AG09309 (cell line): ENCODE measurements around the gene CDK4.

Source experiments
- DNase-seq: peaks from one replicate; pipeline ENCODE4 v3.0.0-alpha.2; 2010; ENCODE audit warnings: low read depth
- H3K4me3 ChIP-seq: 2 replicates; pipeline ENCODE4 v1.5.1; 2011; ENCODE audit warnings: mild to moderate bottlenecking, low read depth, low read length, moderate library complexity; ENCODE audit not compliant: control insufficient read depth
- TF ChIP-seq, protein P1 (sequence below): IDR thresholded peaks from 2 replicates; pipeline ENCODE4 v1.5.1; 2011; ENCODE audit warnings: mild to moderate bottlenecking, low read depth, low read length, inconsistent platforms; ENCODE audit not compliant: insufficient read depth, control insufficient read depth; ENCODE audit errors: missing control alignments

CDK4 gene

DNA sequence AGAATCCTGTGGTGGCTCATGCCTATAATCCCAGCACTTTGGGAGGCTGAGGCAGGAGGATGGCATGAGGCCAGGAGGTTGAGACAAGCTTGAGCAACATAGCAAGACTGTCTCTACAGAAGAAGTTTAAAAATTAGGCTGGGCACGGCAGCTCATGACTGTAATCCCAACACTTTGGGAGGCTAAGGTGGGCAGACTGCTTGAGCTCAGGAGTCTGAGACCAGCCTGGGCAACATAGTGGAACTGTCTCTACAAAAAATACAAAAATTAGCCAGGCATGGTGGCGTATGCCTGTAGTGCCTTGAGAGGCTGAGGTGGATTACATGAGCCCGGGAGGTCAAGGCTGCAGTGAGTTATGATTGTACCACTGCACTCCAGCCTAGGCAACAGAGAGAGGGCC, 15.8 kb upstream of the CDK4 start:
- no peak for DNase-seq
- TF ChIP-seq, protein P1, sequence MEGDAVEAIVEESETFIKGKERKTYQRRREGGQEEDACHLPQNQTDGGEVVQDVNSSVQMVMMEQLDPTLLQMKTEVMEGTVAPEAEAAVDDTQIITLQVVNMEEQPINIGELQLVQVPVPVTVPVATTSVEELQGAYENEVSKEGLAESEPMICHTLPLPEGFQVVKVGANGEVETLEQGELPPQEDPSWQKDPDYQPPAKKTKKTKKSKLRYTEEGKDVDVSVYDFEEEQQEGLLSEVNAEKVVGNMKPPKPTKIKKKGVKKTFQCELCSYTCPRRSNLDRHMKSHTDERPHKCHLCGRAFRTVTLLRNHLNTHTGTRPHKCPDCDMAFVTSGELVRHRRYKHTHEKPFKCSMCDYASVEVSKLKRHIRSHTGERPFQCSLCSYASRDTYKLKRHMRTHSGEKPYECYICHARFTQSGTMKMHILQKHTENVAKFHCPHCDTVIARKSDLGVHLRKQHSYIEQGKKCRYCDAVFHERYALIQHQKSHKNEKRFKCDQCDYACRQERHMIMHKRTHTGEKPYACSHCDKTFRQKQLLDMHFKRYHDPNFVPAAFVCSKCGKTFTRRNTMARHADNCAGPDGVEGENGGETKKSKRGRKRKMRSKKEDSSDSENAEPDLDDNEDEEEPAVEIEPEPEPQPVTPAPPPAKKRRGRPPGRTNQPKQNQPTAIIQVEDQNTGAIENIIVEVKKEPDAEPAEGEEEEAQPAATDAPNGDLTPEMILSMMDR, result no peak

DNA sequence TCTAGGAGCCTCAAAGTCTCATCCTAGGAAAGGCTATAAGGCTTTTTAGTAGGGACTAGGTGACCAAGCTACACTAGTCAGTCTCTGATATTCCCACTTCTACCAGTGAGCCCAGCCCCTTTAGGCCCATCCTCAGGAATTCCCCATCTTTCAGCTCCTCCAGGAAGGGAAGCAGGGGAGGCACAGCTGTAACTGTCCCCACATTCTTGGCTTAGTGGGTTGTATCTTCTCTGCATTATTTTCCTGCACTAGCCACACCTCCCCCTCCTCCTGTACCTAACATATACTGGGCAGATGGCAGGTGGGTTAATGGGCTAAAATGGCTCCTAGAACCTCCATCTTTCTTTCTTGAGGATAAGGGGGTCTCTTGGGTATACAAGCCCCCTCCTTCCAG, 15.2 kb upstream of the CDK4 start:
- DNase-seq, result no peak
- no peak overlapping the region for H3K4me3 ChIP-seq
- TF ChIP-seq, protein P1, result no peak

More for the DNA sequence above, 15.8 kb upstream of the CDK4 start:
- no peak overlapping the region for H3K4me3 ChIP-seq

DNA sequence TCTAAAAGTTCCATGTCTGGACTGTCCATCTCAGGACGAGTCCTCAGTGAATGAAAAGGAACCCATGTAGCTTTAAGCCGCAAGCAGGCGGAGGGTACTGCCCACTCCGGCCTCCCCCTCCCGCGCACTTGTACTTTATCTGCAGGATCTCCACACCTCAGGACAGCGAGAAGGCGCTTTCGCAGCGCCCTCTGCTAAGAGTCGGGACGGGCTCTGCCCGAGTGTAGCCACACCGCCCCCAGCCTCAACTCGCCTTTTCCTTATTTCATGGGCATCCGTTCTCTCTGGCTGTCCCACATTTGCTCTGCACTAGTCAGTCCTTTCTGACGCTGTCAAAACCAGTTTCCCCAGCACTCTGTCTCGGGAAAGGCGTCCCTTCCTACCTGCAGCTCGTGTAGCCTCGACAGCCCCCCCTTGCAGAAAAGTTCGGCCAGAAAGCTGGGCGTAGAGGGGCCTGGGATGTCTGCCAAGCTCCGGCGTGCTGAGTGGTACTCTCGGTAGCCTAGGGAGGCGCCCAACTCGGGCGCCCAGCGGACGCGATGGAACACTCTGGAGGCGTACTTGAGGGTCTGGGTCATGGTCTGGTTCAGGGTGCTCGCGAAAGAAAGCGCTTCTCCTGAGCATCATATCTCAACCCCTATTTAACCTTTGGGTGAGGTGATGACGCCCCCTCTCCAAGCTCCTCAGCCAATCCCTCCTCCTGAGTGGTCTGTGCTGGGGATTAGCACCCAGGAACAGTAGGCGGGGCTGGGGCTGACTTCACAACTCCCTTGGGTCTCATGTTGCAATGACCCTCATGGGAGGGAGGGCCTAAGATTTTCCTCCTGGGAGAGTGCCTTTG, 14.6 kb upstream of the CDK4 start, which contains the start of gene CYP27B1:
TSS of gene CYP27B1 (minus strand) at position 615 of the 841 bp plus-strand sequence. CDS start at position 578, 37 bp downstream.
- TF ChIP-seq, protein P1, result no peak
- H3K4me3 ChIP-seq, result peak within 1 kb of the TSS; percentile 39
- no peak for DNase-seq

DNA sequence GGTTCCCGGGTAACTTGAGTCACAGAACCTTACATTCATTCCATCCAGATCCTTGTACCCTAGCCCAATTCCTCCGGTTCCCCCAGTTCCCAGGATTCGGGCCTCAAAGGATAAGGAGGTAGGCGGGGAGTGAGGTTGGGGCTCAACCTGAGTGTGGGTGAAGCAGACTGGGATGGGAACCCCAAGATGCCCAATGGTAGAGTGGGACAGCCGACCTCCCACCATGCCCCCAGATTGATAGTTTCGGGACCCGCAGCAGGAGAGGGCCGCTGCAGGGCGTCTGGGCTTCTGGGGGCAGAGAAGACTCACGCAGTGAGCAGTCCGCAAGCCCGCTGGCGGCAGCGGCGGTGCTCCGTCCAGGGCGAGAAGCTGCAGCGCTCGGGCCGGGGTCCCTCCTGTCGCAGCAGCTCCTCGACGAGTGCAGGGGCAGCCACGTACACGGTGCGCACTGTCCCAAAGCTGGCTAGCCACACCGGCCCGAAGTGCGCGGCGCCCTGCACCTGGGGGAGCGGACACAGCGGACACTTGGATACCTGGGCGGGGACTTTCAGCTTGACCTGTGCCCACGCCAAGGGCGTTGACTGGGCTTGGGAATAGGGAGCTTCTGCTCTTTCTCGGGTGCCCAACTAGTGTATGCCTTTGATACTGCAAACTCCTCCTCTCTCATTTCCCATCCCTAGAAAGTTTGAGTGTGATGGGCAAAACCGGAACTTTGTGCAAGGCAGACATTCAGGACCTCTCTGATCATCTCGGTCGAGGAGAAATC, 13.8 kb upstream of the CDK4 start:
- DNase-seq, result no peak
- TF ChIP-seq, protein P1, result no peak
- H3K4me3 ChIP-seq, result peak overlapping the region; percentile 39

DNA sequence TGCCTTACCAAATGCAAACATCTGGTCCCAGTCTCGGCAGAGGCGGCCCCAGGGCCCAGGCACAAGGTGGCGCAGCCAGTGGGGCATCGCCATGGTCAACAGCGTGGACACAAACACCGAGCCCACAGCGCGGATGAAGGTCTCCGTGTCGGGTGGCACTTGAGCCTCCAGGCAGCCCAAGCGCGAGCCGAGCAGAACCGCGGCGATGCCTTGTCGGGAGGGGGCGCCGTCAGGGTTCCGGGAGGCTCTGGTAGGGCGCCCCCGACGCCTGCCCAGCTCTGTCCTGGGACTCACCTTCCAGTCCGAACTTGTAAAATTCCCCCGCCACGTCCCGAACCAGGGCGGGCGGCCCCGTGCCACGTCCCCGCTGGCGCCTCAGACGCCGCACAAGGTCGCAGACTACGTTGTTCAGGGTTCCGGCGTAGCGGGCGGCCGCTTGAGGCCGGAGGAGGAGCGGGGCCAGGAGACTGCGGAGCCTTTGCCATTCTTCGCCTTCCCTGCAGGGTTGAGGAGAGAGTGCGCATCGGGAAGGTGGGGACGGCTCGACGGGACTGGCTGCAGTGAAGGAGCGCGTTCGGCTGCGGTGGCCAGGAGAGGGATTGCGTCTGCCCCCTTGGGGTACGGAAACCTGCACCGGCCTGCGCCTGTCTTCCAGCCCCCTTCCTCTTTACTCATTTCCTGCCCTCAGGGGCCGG, 13.0 kb upstream of the CDK4 start:
- DNase-seq, result no peak
- TF ChIP-seq, protein P1, result peak; percentile 53
- peak overlapping the region; percentile 39 for H3K4me3 ChIP-seq

DNA sequence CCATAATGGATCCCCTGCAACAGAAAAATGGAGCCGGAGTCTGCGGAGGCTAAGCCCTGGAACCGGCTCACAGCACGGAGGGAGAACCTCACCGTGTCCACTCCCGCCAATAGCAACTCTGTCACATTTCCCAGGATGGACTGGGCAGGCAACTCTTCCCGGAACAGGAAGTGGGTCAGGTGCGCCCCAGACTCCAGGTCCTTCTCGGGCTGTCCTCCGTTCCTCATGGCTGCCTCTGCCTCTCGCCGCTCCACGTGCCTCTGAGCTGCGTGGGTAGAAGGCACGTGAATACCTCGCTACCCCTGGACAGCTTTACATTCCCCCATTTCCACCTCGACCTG, 12.5 kb upstream of the CDK4 start:
- H3K4me3 ChIP-seq, result peak overlapping the region; percentile 39
- TF ChIP-seq, protein P1, result no peak
- DNase-seq, result no peak
